Mesendoderm (in vitro differentiated cells): ENCODE data around the gene SLC27A4.

ENCODE experiments used
- DNase-seq: peaks from one replicate; pipeline ENCODE4 v3.0.0; 2013
- H2AK5ac ChIP-seq: 2 replicates; pipeline ENCODE4 v1.6.1; 2013; ENCODE audit warnings: low read length, inconsistent platforms
- H2BK120ac ChIP-seq: 2 replicates; pipeline ENCODE4 v1.6.1; 2013; ENCODE audit warnings: low read depth, mild to moderate bottlenecking, low read length, moderate library complexity, mixed read lengths
- H2BK15ac ChIP-seq: replicated peaks from 2 replicates; pipeline ENCODE4 v1.6.1; 2013; ENCODE audit warnings: low read depth, mild to moderate bottlenecking, moderate library complexity
- H2BK5ac ChIP-seq: 2 replicates; pipeline ENCODE4 v1.6.1; 2013; ENCODE audit warnings: low read length, inconsistent platforms
- H3K18ac ChIP-seq: 2 replicates; pipeline ENCODE4 v1.6.1; 2013; ENCODE audit warnings: mild to moderate bottlenecking, low read length, mixed read lengths
- H3K23ac ChIP-seq: one replicate; pipeline ENCODE4 v1.6.1; 2013; ENCODE audit warnings: low read length
- H3K27ac ChIP-seq: 2 replicates; pipeline ENCODE4 v1.5.1; 2013; ENCODE audit warnings: low read depth, mild to moderate bottlenecking, inconsistent platforms, low read length, moderate library complexity
- H3K27me3 ChIP-seq: 2 replicates; pipeline ENCODE4 v1.6.1; 2013; ENCODE audit warnings: low read length, control low read depth, mild to moderate bottlenecking, inconsistent platforms; ENCODE audit not compliant: insufficient read depth, poor library complexity
- H3K36me3 ChIP-seq: 2 replicates; pipeline ENCODE4 v1.6.1; 2013; ENCODE audit warnings: low read length, inconsistent platforms; ENCODE audit not compliant: control insufficient read depth, insufficient read depth
- H3K4ac ChIP-seq: one replicate; pipeline ENCODE4 v1.6.1; 2013; ENCODE audit warnings: low read depth, mild to moderate bottlenecking, low read length, moderate library complexity
- H3K4me1 ChIP-seq: 2 replicates; pipeline ENCODE4 v1.6.1; 2013; ENCODE audit warnings: low read depth, low read length, inconsistent platforms; ENCODE audit not compliant: control insufficient read depth
- H3K4me2 ChIP-seq: 2 replicates; pipeline ENCODE4 v1.6.1; 2013; ENCODE audit warnings: low read length
- H3K4me3 ChIP-seq: 2 replicates; pipeline ENCODE4 v1.5.1; 2013; ENCODE audit warnings: mild to moderate bottlenecking, low read length
- H3K56ac ChIP-seq: one replicate; pipeline ENCODE4 v1.6.1; 2013; ENCODE audit warnings: low read length
- H3K79me1 ChIP-seq: 2 replicates; pipeline ENCODE4 v1.6.1; 2013; ENCODE audit warnings: low read length, inconsistent platforms
- H3K79me2 ChIP-seq: 2 replicates; pipeline ENCODE4 v1.6.1; 2013; ENCODE audit warnings: mild to moderate bottlenecking, low read length; ENCODE audit not compliant: control insufficient read depth, insufficient read depth
- H3K9ac ChIP-seq: 2 replicates; pipeline ENCODE4 v1.6.1; 2013; ENCODE audit warnings: low read length, inconsistent platforms
- H4K5ac ChIP-seq: one replicate; pipeline ENCODE4 v1.6.1; 2013; ENCODE audit warnings: low read length
- H4K8ac ChIP-seq: one replicate; pipeline ENCODE4 v1.6.1; 2013; ENCODE audit warnings: low read depth, mild to moderate bottlenecking, control low read depth, low read length, moderate library complexity
- WGBS: extraction: QIAGEN DNeasy Blood & Tissue Kit; methylation state at CpG from one replicate; pipeline ENCODE4 v1.1.7; 2013; ENCODE audit warnings: low lambda C conversion rate, missing lambda C conversion rate; ENCODE audit not compliant: insufficient coverage; ENCODE audit errors: extremely low coverage; 5-methylcytosine and 5-hydroxymethylcytosine counted together

The SLC27A4 gene

DNA sequence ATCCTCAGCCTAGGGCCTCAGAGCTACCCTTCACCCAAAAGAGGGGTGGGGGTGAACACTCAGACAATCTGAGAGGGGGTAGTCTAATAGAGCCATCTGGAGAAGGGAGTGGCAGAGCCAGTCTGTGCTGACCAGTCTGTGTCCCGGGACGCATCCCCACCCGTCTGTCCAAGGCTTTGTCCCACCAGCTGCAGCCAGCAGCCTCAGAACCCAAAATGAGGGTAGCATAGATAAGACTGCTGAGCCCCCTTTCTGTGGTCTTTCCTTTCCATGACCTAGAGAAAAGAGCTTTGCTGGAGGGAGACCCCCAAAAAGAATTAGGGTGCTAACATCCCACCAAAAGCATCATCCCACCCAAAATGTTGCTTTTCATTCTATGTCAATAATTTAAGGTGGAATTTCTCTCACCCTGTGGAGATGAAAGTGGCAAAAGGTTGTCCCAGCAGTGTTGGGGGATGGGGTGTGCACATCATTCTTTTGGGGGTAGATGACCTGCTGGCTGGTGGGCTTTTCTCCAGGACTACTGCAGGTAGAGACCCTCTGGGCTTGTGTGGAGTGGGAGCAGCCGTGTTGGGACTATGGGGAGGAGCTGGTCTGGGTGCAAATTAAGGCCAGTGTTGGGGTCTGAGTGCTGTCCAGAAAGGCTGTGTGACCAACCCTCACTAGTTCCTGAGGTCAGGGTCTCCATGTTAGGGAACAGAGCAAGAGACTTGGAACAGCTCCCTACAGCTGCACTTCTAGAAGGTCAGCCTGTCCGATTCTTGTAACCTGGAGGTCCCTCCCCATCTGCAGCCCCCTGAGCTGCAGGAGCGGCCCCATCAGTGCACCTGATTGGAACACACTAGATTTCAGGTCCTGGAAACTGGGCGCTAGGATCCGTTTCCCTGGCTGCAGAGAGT is 50.7 kb downstream of the SLC27A4 start:
- no peak overlapping the region for H4K8ac ChIP-seq
- no peak for DNase-seq
- H3K27me3 ChIP-seq = peaks cover 40% of the 10 kb centered on the region
- H2BK120ac ChIP-seq = no peak overlapping the region
- peaks cover 5% of the 10 kb centered on the region for H3K36me3 ChIP-seq
- H3K56ac ChIP-seq = no peak overlapping the region
- H3K27ac ChIP-seq = no peak overlapping the region
- H3K4me1 ChIP-seq = peaks cover 2% of the 10 kb centered on the region
- H3K4me2 ChIP-seq = no peak overlapping the region
- no peak overlapping the region for H3K4me3 ChIP-seq
- H3K79me2 ChIP-seq = no peaks in the 10 kb centered on the region
- H3K23ac ChIP-seq = no peak overlapping the region
- H3K18ac ChIP-seq = no peak overlapping the region
- WGBS = no CpG with 5 or more reads among the region's 8 CpGs
- H3K9ac ChIP-seq = no peak overlapping the region
- H2BK15ac ChIP-seq = no peak overlapping the region
- no peak overlapping the region for H3K4ac ChIP-seq
- H2BK5ac ChIP-seq = no peak overlapping the region
- no peak overlapping the region for H2AK5ac ChIP-seq
- H4K5ac ChIP-seq = no peak overlapping the region
- H3K79me1 ChIP-seq = no peaks in the 10 kb centered on the region

DNA sequence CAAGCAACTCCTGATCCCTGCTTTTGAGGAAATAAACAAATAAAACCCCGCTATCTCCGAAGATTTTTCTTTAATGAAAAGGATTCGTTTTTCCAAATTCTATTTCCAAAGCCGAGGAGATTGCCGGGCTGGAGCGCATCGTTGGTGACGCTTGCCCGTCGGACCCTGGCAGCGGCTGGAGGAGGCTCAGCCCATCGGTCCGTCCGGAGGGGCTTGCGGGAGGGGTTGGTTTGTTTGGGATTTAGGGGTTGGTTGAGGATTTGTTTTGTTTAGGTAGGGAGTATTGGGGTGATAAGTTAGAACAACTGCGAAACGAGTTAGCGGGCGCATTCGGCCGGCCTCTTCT is 51.6 kb downstream of the SLC27A4 start:
- Histone ChIP-seq H2BK120ac (no peak overlapping the region), H4K8ac (no peak overlapping the region), H3K79me2 (no peaks in the 10 kb centered on the region), H3K56ac (peak overlapping the region; percentile 38), H2BK5ac (no peak overlapping the region), H3K4me3 (no peak overlapping the region), H3K23ac (no peak overlapping the region), H2AK5ac (no peak overlapping the region), H3K18ac (no peak overlapping the region), H3K79me1 (no peaks in the 10 kb centered on the region), H3K4me1 (peaks cover 2% of the 10 kb centered on the region), H4K5ac (no peak overlapping the region), H3K36me3 (peaks cover 5% of the 10 kb centered on the region), H3K27me3 (peaks cover 42% of the 10 kb centered on the region), H3K27ac (no peak overlapping the region), H3K4ac (no peak overlapping the region), H3K9ac (no peak overlapping the region), H2BK15ac (no peak overlapping the region), H3K4me2 (no peak overlapping the region)
- no CpG with 5 or more reads among the region's 21 CpGs for WGBS
- no peak for DNase-seq

DNA sequence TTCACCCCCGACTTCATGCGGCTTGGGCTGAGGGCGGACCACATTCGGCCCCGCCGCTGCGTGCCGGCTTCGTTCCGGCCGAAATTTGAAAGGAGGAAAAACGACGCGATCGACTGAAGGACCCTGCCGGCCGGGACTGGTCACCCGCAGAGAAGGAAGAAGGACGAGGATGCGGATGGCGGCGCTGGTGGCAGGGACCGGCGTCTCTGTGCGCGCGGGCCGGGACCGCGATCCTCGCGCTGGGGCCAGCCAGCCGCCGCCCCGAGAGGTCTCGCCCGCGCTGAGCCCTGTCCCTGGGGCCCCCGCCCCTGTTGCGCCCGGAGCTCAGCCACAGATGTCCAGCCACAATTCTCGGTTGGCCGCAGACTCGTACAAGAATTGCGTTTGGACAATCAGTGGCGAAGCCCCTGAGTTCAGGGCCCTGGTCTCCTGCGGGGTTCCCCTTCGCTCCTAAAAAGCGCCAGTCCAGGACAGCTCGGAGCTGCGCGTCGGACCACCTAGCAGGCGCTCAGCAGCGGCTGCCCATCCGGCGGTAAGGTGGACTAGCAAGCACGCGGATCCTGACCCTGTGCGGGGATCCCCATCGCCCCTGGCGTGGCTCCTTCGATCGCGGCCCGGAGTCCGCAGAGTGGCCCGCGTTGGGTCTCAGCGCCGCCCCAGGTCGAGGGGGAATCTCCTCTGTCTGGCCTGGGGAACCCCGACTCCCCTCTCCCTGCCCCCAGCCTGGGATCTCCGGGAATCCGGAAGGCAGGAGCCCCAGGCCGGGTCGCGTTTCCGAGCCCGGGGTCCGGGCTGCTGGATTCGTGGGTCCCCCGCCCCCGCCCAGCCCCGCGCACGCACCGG is 52.2 kb downstream of the SLC27A4 start:
- peak overlapping the region; percentile 55 for H3K9ac ChIP-seq
- H3K79me2 ChIP-seq = no peaks in the 10 kb centered on the region
- WGBS = no CpG with 5 or more reads among the region's 88 CpGs
- no peak overlapping the region for H2BK5ac ChIP-seq
- H2BK15ac ChIP-seq = no peak overlapping the region
- peak overlapping the region; percentile 59 for H3K23ac ChIP-seq
- H3K27ac ChIP-seq = no peak overlapping the region
- no peaks in the 10 kb centered on the region for H3K79me1 ChIP-seq
- no peak overlapping the region for H4K8ac ChIP-seq
- H3K4me2 ChIP-seq = peak overlapping the region; percentile 52
- H3K27me3 ChIP-seq = peaks cover 44% of the 10 kb centered on the region
- H3K4ac ChIP-seq = peak overlapping the region; percentile 19
- H3K18ac ChIP-seq = no peak overlapping the region
- H3K56ac ChIP-seq = peak overlapping the region; percentile 73
- no peak overlapping the region for H4K5ac ChIP-seq
- no peak overlapping the region for H2AK5ac ChIP-seq
- H3K4me3 ChIP-seq = no peak overlapping the region
- H3K4me1 ChIP-seq = peaks cover 7% of the 10 kb centered on the region
- H3K36me3 ChIP-seq = peaks cover 5% of the 10 kb centered on the region
- DNase-seq = no peak
- H2BK120ac ChIP-seq = no peak overlapping the region

DNA sequence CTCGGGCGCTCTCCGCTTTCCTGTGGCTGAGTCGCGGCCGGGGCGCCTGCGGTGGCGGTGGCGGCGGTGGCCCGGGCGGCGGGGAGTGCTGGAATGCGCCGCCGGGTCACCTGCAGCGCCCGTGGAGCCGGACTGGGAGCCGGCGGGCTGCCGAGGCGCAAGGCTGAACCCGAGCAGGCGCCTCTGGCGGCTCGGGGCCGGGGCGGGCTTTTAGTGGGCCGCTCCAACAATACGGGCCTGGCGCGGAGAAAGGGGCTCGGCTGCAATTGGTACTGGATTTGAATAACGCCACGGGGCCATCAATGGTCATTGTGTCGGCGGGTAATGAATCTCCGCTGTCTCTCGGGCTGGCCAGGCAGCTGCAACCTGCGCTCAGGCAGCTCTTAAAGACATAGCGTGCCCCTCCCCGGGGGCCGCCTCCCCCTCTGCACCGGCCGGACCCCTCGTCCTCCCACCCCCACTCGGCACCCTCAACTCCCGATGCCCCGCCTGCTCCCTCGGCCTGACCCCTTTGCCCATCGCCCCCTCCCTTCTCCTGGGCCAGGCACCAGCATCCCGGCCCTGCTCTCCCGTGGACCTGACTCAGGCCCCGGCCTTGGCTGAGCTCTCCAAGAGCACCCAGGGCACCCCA is 52.9 kb downstream of the SLC27A4 start:
- Histone ChIP-seq H3K79me1 (no peaks in the 10 kb centered on the region), H3K27ac (no peak overlapping the region), H2AK5ac (no peak overlapping the region), H3K18ac (no peak overlapping the region), H3K4me1 (peaks cover 9% of the 10 kb centered on the region), H3K79me2 (no peaks in the 10 kb centered on the region), H3K23ac (no peak overlapping the region), H3K36me3 (peaks cover 3% of the 10 kb centered on the region), H4K8ac (no peak overlapping the region), H4K5ac (no peak overlapping the region), H3K56ac (peak overlapping the region; percentile 60), H3K4ac (no peak overlapping the region), H3K9ac (peak overlapping the region; percentile 13), H3K27me3 (peaks cover 47% of the 10 kb centered on the region), H2BK120ac (no peak overlapping the region), H2BK5ac (no peak overlapping the region), H3K4me2 (no peak overlapping the region), H2BK15ac (no peak overlapping the region), H3K4me3 (no peak overlapping the region)
- no CpG with 5 or more reads among the region's 56 CpGs for WGBS
- peak; percentile 67 for DNase-seq

DNA sequence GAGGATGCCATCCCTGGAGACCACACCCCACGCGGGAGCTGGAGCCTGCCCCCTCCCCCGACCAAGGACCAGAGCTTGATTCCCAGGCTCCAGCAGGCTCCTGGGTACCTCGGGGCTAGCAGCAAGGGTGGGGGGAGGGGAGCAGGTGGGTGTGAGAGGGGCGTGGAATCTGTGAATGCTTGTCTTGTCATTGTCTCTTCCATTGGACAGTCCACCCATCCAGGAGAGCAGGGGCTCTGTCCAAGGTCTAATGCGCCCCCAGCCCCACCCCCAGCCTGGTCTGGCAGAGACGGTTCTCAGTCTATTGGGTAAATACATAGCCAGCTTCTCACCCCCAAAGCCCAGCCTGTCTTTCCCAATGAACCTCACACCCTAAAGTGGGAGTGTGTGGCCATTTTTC is 53.6 kb downstream of the SLC27A4 start:
- no peak overlapping the region for H2BK5ac ChIP-seq
- H2BK120ac ChIP-seq = no peak overlapping the region
- H3K4me2 ChIP-seq = no peak overlapping the region
- no peaks in the 10 kb centered on the region for H3K36me3 ChIP-seq
- DNase-seq = no peak
- no peak overlapping the region for H3K4me3 ChIP-seq
- no peak overlapping the region for H2AK5ac ChIP-seq
- no peak overlapping the region for H3K9ac ChIP-seq
- H3K23ac ChIP-seq = no peak overlapping the region
- peaks cover 9% of the 10 kb centered on the region for H3K4me1 ChIP-seq
- H3K4ac ChIP-seq = no peak overlapping the region
- H4K8ac ChIP-seq = no peak overlapping the region
- no peak overlapping the region for H3K18ac ChIP-seq
- peaks cover 47% of the 10 kb centered on the region for H3K27me3 ChIP-seq
- no peaks in the 10 kb centered on the region for H3K79me1 ChIP-seq
- WGBS = no CpG with 5 or more reads among the region's 7 CpGs
- no peak overlapping the region for H3K27ac ChIP-seq
- H2BK15ac ChIP-seq = no peak overlapping the region
- H3K56ac ChIP-seq = no peak overlapping the region
- no peak overlapping the region for H4K5ac ChIP-seq
- no peaks in the 10 kb centered on the region for H3K79me2 ChIP-seq
